ENCODE data around the gene ZBTB25. TPM values are rescaled to one million over a fixed set of nuclear protein-coding genes. Genes with fewer than 3 reads are reported as not detected.

Gene ZBTB25
- total and polyA plus RNA-seq, 7 donors: 0.69 to 24.6 (median 9.6) TPM

GRCh38 chr14:64440494-64440893 is 63.1 kb downstream of the ZBTB25 start:
- H3K36me3 ChIP-seq: peaks cover 0 to 67% (median 11%) of the 10 kb centered on the region in 4 donors
- no peak overlapping the region for H3K4me3 ChIP-seq
- no peak for DNase-seq
- H3K4me1 ChIP-seq: peaks cover 0 to 7% (median 2%) of the 10 kb centered on the region in 4 donors
- TF ChIP-seq CTCF (IDR thresholded peaks at IDR 0.05) (no peak), EP300 (IDR thresholded peaks at IDR 0.05) (no peak), POLR2A (IDR thresholded peaks at IDR 0.05) (no peak), POLR2AphosphoS5 (IDR thresholded peaks at IDR 0.05) (no peak)
- H3K9me3 ChIP-seq: no peaks in the 10 kb centered on the region
- 98 to 99% methylated on average over 3 of the region's 3 CpGs for WGBS, 2 donors
- H3K27ac ChIP-seq: no peak overlapping the region
- H3K27me3 ChIP-seq: no peaks in the 10 kb centered on the region
- intact Hi-C loops (cut with DNase I): no loop called here

GRCh38 chr14:64439141-64439540 is 64.5 kb downstream of the ZBTB25 start:
- intact Hi-C loops (cut with DNase I): no loop called here
- 91 to 92% methylated on average over 6 of the region's 6 CpGs for WGBS, 2 donors
- DNase-seq: no peak
- H3K4me1 ChIP-seq: no peaks in the 10 kb centered on the region
- H3K36me3 ChIP-seq: peaks cover 0 to 73% (median 11%) of the 10 kb centered on the region in 4 donors
- no peak overlapping the region for H3K27ac ChIP-seq
- H3K27me3 ChIP-seq: no peaks in the 10 kb centered on the region
- no peaks in the 10 kb centered on the region for H3K9me3 ChIP-seq
- TF ChIP-seq CTCF (IDR thresholded peaks at IDR 0.05) (no peak), POLR2A (IDR thresholded peaks at IDR 0.05) (no peak), POLR2AphosphoS5 (IDR thresholded peaks at IDR 0.05) (no peak), EP300 (IDR thresholded peaks at IDR 0.05) (no peak)
- H3K4me3 ChIP-seq: no peak overlapping the region

GRCh38 chr14:64438181-64438841 is 65.3 kb downstream of the ZBTB25 start:
- no peaks in the 10 kb centered on the region for H3K9me3 ChIP-seq
- H3K27me3 ChIP-seq: no peaks in the 10 kb centered on the region
- intact Hi-C loops (cut with DNase I): no loop called here
- H3K27ac ChIP-seq: peak overlapping the region in 1 of 4 donors; percentile 7
- H3K36me3 ChIP-seq: peaks cover 0 to 72% (median 8%) of the 10 kb centered on the region in 4 donors
- 16 to 47% methylated on average over 3 of the region's 3 CpGs for WGBS, 2 donors
- H3K4me3 ChIP-seq: no peak overlapping the region
- no peaks in the 10 kb centered on the region for H3K4me1 ChIP-seq
- TF ChIP-seq POLR2A (IDR thresholded peaks at IDR 0.05) (no peak), CTCF (IDR thresholded peaks at IDR 0.05) (no peak), EP300 (IDR thresholded peaks at IDR 0.05) (no peak)
- no peak for DNase-seq

- no peak overlapping the region for H3K27ac ChIP-seq
- H3K9me3 ChIP-seq: no peaks in the 10 kb centered on the region
- no peak for DNase-seq
- peaks cover 0 to 71% (median 16%) of the 10 kb centered on the region in 4 donors for H3K36me3 ChIP-seq
- WGBS, 2 donors: 89 to 90% methylated on average over 3 of the region's 3 CpGs
- no peaks in the 10 kb centered on the region for H3K27me3 ChIP-seq
- H3K4me3 ChIP-seq: no peak overlapping the region
- no peaks in the 10 kb centered on the region for H3K4me1 ChIP-seq
- TF ChIP-seq CTCF (IDR thresholded peaks at IDR 0.05): no peak
- no peak for TF ChIP-seq EP300 (IDR thresholded peaks at IDR 0.05)
- TF ChIP-seq POLR2AphosphoS5 (IDR thresholded peaks at IDR 0.05): no peak
- TF ChIP-seq POLR2A (IDR thresholded peaks at IDR 0.05): no peak
- intact Hi-C loops (cut with DNase I): no loop called here
Measured at GRCh38 chr14:64434528-64434927, 69.1 kb downstream of the ZBTB25 start.

- TF ChIP-seq EP300 (IDR thresholded peaks at IDR 0.05) (no peak), POLR2AphosphoS5 (IDR thresholded peaks at IDR 0.05) (no peak), CTCF (IDR thresholded peaks at IDR 0.05) (no peak), POLR2A (IDR thresholded peaks at IDR 0.05) (no peak)
- WGBS, 2 donors: 96% methylated on average over 6 of the region's 6 CpGs
- no peak overlapping the region for H3K27ac ChIP-seq
- H3K4me1 ChIP-seq: no peaks in the 10 kb centered on the region
- H3K4me3 ChIP-seq: no peak overlapping the region
- DNase-seq: no peak
- peaks cover 14 to 78% (median 24%) of the 10 kb centered on the region in 4 donors for H3K36me3 ChIP-seq
- H3K27me3 ChIP-seq: no peaks in the 10 kb centered on the region
- intact Hi-C loops (cut with DNase I): no loop called here
- H3K9me3 ChIP-seq: no peaks in the 10 kb centered on the region
Measured at GRCh38 chr14:64423987-64424386, 79.7 kb downstream of the ZBTB25 start.

All from sigmoid colon (tissue), 7 donors.